NCI-H774 (cell line): ENCODE data around the gene GTF2F2.

Source experiments
- DNase-seq: peaks from one replicate; lab custom pipeline; 2025; lab: John Stamatoyannopoulos, UW

Gene GTF2F2

GRCh38 chr13:45122941-45123340 lies 2.6 kb downstream of the GTF2F2 start:
- DNase-seq: no peak

DNA sequence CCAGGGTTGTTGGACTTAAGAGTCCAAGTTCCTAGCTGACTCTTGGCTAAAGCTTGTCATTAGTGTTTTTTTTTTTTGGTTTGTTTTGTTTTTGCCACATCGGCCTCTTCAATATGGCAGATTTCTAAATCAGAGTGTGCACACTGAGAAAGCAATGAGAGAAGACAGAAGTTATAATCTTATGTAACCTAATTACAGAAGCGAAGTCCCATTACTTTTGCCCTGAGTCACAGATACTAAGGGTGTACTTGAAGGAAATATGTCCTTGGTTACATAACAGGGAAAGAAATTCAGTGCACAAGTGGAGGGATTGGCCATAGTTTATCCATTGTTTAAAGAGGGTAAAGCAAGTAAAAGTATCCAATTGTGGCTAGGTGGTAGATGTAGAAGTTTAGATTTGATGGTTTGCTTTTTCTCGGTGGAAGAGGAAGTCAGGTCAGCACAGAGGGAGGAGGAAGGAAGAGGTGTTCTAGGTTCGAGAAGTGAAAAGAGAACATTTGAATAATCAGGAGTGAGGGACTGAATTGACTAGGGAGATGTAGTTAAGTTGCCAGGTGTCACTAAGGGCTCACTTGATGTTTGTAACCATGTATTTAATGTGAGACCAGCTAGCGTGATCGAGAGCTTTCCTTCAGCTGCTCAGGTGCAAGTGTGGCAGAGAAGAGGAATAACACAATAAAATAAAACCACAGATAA lies 12.2 kb downstream of the GTF2F2 start:
- DNase-seq: no peak

GRCh38 chr13:45133396-45134118 lies 13.2 kb downstream of the GTF2F2 start:
- DNase-seq: no peak

- no peak for DNase-seq
These were observed 16.6 kb downstream of the GTF2F2 start for GRCh38 chr13:45136741-45137504.

DNA sequence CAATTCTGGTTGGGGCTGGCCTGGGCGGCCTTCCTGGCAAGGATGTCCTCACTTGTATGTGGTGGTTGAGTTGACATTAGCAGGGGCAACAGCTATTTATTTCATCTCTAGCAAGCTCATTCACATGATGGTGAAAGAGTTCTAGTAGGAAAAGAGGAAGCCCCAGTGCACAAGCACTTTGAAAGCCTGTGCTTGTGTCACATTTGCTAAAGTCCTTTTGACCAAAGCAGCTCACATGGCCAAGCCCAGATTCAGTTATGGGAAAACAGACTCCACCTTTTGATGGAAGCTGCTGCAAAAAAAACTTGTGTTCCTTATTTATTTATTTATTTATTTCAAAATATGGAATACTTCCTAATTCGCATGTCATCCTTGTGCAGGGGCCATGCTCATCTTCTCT lies 17.2 kb downstream of the GTF2F2 start:
- no peak for DNase-seq

DNA sequence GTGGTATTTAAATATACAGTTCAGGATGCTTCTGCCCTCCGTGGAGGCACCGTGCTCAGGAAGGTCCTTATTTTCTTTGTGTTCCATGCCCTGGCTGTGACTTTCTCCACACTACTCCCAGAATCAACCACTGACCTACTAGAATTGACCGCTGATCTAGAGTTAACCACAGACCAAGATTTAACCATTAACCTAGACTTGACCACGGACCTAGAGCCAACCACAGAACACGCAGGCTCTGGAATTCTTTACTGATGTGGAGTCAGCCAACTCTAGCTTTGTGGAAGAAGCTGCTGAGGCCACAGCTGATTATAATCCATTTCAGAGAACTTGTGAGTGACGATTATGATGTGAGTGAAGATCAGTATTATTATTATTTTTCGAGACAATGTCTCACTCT lies 18.0 kb downstream of the GTF2F2 start:
- DNase-seq: no peak

GRCh38 chr13:45141369-45141768 lies 21.1 kb downstream of the GTF2F2 start:
- DNase-seq: no peak

GRCh38 chr13:45142440-45143345 lies 22.4 kb downstream of the GTF2F2 start:
- no peak for DNase-seq

- DNase-seq: no peak
These were observed 23.0 kb downstream of the GTF2F2 start for GRCh38 chr13:45143346-45143751.

DNA sequence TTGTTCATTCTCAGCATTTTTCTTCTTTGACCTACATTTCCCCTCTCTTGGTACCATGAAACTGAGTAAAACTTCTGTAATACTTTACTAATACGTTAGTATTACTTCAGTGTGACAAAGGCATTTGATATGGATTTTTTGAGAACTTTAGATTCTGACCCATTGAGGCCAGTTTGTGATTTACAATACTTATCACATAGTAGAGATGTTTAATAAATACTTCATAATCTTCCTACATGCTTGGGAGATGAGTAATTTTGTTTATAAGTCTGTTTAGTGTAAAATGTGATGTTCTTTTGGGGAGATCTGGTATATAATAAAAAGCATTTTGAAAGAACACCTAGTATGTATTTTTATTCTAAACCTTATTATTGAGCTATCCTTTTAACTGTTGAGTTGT lies 29.7 kb downstream of the GTF2F2 start:
- DNase-seq: no peak

DNA sequence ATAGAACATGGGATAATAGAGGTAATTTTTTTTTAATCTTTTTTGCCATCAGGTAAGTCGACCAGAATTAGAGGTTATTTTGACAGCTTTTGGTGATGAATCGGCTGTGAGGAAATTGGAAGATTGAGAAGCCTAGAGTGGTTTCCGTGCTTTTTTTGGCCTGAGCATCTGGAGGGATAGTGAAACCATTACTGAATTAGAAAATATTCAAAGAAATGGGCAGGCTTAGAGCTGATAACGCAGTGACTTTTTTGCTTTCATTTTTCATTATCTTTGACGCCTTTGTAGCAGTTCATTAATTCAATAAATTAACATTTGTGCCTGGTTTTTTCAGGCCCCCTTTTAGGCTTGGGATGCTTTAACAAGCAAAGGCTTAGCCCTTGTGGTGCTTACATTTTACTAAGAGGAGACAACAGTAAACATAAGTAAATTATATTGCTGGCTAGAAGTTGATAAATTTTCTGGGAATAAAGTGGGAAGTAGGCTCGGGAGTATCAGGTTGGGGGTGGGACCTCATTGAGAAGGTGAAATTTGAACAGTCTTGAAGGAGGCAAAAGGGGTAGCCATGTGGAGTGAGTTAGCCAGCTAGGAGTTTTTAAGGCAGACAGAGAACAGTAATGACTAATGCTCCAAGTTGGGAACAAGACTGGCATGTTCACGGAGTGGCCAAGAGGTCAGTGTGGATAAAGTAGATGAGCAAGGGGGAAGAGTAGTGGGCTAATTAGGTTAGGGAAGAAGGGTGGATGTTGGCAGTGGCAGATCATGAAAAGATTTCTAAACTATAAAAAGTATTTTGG lies 36.5 kb downstream of the GTF2F2 start:
- DNase-seq: no peak

DNA sequence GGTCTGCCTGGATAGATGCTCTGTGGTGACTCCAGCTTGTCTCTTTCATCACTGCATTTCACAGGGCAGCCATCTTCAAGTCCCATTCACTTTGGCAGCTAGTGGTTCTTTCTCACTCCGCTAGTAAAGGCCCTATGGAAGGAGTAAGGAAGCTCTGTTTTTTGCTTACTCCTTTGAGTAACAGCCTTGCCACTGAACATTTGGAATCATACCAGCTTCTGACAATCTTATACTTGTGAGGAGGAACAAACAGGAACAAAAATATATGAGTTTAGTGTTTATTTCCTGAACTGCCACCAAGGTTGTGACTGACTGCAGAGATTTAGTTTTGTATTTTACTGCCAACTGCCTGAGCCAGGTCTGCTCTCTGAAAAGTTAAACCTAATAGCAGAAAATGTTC lies 41.9 kb downstream of the GTF2F2 start:
- no peak for DNase-seq

GRCh38 chr13:45162821-45163220 lies 42.5 kb downstream of the GTF2F2 start:
- no peak for DNase-seq

DNA sequence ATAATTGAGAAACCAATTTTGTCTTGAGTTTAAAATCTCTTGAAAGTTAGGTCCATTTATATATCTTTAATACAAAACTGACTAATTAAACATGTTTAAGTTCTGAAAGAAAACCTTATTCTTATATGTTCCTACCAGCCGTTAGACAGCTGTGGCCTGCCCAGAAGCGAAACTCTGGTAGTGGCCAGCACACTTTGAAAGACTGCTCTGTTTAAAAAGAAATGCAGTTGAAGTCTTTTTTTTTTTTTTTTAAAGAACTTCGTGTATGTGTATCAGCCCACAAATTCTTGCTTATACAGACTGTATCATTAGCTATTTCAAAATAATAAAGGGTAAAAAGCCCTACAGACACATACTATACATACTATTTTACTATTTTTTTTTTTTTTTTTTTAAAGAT lies 46.5 kb downstream of the GTF2F2 start:
- DNase-seq: no peak

DNA sequence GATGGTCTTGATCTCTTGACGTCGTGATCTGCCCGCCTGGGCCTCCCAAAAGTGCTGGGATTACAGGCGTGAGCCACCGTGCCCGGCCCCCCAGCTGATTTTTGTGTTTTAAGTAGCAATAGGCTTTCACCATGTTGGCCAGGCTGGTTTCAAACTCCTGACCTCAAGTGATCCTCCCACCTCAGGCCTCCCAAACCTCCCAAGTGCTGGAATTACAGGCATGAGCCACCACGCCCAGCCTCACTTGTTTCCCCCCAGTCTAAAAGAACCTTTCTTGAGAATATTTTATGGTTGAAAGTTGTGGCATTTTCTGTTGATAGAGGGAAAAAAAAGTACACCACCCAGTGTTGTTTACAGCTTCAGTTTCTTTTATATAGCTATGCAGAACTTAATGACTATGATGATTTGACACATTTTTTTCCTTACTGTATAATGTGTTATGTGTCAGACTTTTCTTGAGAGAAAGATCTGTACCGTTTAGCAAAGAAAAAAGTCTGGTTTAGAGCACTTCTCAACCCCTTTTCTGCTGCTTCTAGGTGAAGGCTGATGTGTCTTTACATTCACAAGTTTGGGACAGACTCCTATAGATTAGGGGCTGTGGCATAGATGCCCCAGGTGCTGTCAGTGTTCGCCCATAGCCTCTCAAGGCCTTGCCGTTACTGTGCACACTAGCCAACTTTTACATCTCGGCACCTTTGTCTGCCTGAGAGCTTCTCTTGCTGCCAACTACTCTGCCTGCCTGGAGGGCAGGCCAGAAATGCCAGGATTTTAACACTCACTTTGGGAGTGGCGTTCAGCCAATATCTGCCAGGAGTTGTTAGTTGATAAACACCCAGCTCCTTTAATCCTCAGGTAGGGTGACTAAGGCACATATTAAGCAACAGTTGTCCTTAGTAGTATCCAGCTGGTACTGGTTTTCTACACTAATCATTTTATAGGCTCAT lies 47.6 kb downstream of the GTF2F2 start:
- no peak for DNase-seq

DNA sequence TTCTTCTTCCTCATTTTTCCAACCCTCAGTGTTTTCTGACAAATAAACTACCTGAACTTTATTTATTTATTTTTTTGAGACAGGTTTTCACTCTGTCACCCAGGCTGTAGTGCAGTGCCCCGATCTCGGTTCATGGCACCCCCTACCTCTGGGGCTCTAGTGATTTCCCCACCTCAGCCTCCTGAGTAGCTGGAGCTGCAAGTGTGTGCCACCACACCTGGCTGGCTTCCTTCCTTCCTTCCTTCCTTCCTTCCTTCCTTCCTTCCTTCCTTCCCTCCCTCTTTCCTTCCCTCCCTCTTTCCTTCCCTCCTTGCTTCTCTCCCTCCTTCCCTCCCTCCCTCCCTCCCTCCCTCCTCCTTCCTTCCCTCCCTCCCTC lies 48.2 kb downstream of the GTF2F2 start:
- no peak for DNase-seq

DNA sequence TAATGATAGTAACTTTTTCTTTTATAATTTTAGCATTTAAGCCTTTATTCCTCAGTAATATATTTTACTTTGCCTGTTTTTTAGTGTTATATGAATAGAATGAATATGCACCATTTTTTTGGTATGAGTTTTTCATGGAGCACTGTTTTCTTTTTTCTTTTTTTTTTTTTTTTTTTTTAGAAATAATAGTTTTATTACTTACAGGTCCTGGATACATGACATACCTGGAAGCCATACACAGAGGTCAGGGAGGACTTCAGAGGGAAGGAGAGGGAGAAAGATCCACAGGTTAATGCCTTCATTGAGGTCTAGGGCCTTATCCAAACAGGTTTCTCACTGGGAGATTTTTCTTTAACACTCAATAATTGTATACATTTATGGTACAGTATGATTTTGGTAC lies 54.2 kb downstream of the GTF2F2 start:
- DNase-seq: no peak

DNA sequence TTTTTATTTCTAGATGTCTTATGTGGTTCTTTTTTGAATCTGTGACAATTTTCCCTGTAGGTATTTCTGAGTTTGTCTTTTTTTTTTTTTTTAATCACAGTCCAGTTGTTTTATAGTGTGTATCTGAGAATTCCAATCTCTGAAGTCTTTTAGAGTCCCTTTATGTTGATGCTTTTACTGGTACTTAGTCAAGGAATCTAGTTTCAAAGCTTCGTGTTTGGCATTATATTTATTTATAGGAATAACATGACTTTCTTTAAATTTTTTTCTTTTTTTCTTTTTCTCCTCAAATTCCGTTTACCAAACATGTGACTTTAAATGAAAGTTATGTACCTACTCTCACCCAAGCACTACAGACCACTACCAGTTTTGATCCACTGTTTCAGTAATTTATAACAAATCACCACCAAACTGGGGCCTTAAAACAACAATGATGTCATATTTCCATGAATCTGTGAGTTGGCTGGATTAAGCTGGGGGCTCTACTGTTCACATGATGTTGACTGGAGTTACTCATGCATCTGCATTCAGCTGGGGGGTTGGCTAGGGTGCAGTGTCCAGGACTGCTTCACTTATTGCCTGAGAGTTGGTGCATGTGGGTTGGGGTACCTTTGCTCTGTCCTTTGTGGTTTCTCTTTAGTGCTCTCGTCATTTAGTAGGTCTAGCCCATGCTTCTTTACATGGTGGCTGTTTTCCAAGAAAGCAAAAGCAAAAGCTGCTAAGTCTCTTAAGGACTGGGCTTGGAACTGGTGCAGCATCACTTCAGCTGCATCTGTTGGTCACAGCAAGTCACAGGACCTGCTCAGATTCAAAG lies 58.2 kb downstream of the GTF2F2 start:
- DNase-seq: no peak

DNA sequence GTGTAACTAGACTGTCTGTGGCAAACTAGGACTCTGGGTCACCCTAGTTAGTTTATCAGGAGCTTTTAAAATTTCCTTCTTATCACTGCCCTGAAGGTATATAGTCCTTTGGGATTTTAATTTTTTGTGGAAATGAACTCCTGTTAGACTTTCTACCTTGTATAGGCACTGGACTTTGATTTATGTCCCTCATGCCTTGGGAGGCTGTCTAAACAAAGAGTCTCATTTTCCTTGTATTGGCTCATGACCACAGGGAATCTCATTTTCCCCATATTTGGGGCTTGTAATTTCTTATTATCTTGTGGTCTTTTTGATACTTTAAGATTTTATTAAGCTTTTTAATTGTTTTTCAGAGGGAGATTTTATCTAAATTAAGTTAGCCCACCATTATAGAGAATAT lies 59.1 kb downstream of the GTF2F2 start:
- DNase-seq: no peak
